Mucosa of descending colon (tissue), 3 donors: ENCODE results near the gene GUCD1. TPM values are rescaled to one million over a fixed set of nuclear protein-coding genes. Genes with fewer than 3 reads are reported as not detected.
"Not testable (repeated sequence)": the region's sequence is repeated elsewhere in the genome, so short reads cannot be mapped to it uniquely, and the experiment has no call there.

ENCODE experiments used
- ATAC-seq: fragments of 200-7000 bp; cut with Tn5 transposase; one replicate; pipeline ENCODE4 v1.9.1; 2020; ENCODE audit warnings: mild to moderate bottlenecking, moderate library complexity
- DNase-seq, 3 donors: peaks; one replicate each; pipeline ENCODE4 v3.0.0-alpha.2; 2020
- H3K36me3 ChIP-seq: fragments of 200-600 bp; one replicate; pipeline ENCODE4 v1.8.0; 2021; ENCODE audit warnings: low read depth, mild to moderate bottlenecking
- H3K4me1 ChIP-seq: fragments of 200-600 bp; one replicate; pipeline ENCODE4 v1.8.0; 2021; ENCODE audit warnings: low read depth, mild to moderate bottlenecking
- H3K4me3 ChIP-seq: fragments of 200-600 bp; one replicate; pipeline ENCODE4 v1.8.0; 2021; ENCODE audit warnings: mild to moderate bottlenecking
- H3K9me3 ChIP-seq: fragments of 200-600 bp; one replicate; pipeline ENCODE4 v1.8.0; 2021; ENCODE audit warnings: mild to moderate bottlenecking
- CTCF ChIP-seq: fragments of 200-600 bp; IDR thresholded peaks from one replicate; pipeline ENCODE4 v1.8.0; 2022; ENCODE audit warnings: antibody characterized with exemption, mild to moderate bottlenecking
- intact Hi-C, 2 donors: fragments of 100-400 bp; cut with DNase I in 1 of 2; cut with micrococcal nuclease in 1 of 2; formaldehyde crosslinking; loops; one replicate each; pipeline versions ENCODE4 v1.11.0 to v1.11.1; 2022; cut with DNase I, micrococcal nuclease
- total RNA-seq, 3 donors: library from RNA; stranded (reverse); fragmentation: NEBNext Ultra II Directional in 2 of 3; extraction: Animal tissue kit (Norgen Biotek cat#: 25700) in 2 of 3; gene quantifications; one replicate each; pipeline versions ENCODE4 v1.2.1 to v1.2.4, GENCODE V29; 2021 to 2023
- donor health status: DM: no; HTN: no; CAD: no; lungs with moderate emphysema.
- donor health status: DM: no; HTN: no; CAD: no.
- donor health status: DM: no; HTN: yes; CAD: no.

GUCD1 gene
- total RNA-seq, 3 donors from 2014 or later, result 188 to 243 (median 242) TPM

- intact Hi-C loops, result no loop called here
- Histone ChIP-seq H3K9me3 (no peaks in the 10 kb centered on the region), H3K4me1 (peaks cover 12% of the 10 kb centered on the region), H3K36me3 (no peaks in the 10 kb centered on the region), H3K4me3 (no peak overlapping the region)
- DNase-seq, result no peak
- no peak for ATAC-seq
- no peak for TF ChIP-seq CTCF
Observed at GRCh38 chr22:24559471-24559870, 4.5 kb upstream of the GUCD1 start.

- Histone ChIP-seq H3K4me1 (peaks cover 47% of the 10 kb centered on the region), H3K36me3 (no peaks in the 10 kb centered on the region), H3K4me3 (peak within 1 kb of the TSS; percentile 71), H3K9me3 (no peaks in the 10 kb centered on the region)
- peak; percentile 100 for DNase-seq
- peak; percentile 86 for ATAC-seq
- intact Hi-C loops, result no loop called here
- no peak for TF ChIP-seq CTCF
Observed at GRCh38 chr22:24555165-24556039, 464 bp upstream of the GUCD1 start, which contains the start of gene SNRPD3. Gene SNRPD3 (plus strand): TSS chr22:24555999. CDS start chr22:24557675, 1,676 bp downstream.

- peak overlapping the region; percentile 71 for H3K4me3 ChIP-seq
- intact Hi-C loops, result no loop called here
- no peak for TF ChIP-seq CTCF
- no peaks in the 10 kb centered on the region for H3K36me3 ChIP-seq
- DNase-seq, result peak in 2 of 3 donors; percentile 36 to 64
- no peak for ATAC-seq
- H3K4me1 ChIP-seq, result peaks cover 57% of the 10 kb centered on the region
- H3K9me3 ChIP-seq, result no peaks in the 10 kb centered on the region
Observed at GRCh38 chr22:24553597-24554312, 1.2 kb downstream of the GUCD1 start.

GRCh38 chr22:24552503-24553286, 2.2 kb downstream of the GUCD1 start:
- not testable (repeated sequence) for H3K4me3 ChIP-seq, ATAC-seq
- DNase-seq, result peak in 1 of 3 donors; percentile 31

GRCh38 chr22:24550902-24551435, 4.0 kb downstream of the GUCD1 start:
- DNase-seq (no peak), ATAC-seq (no peak)
- no peaks in the 10 kb centered on the region for H3K9me3 ChIP-seq
- H3K4me1 ChIP-seq, result peaks cover 45% of the 10 kb centered on the region
- no peak overlapping the region for H3K4me3 ChIP-seq
- intact Hi-C loops, result no loop called here
- TF ChIP-seq CTCF, result no peak
- H3K36me3 ChIP-seq, result peaks cover 17% of the 10 kb centered on the region

More at GRCh38 chr22:24552503-24553286, 2.2 kb downstream of the GUCD1 start:
- H3K36me3 ChIP-seq, intact Hi-C loops, H3K9me3 ChIP-seq: not testable (repeated sequence)
- H3K4me1 ChIP-seq, result peaks cover 57% of the 10 kb centered on the region
